ENCODE results near the gene PHF1.
"Not testable (repeated sequence)": the region's sequence is repeated elsewhere in the genome, so short reads cannot be mapped to it uniquely, and the experiment has no call there.

The PHF1 gene

GRCh38 chr6:33391922-33392594, 18.8 kb upstream of the PHF1 start:
- no peak for DNase-seq (ENCODE audit: low read depth, low spot score)

GRCh38 chr6:33392595-33392948, 18.2 kb upstream of the PHF1 start:
- no peak for DNase-seq (ENCODE audit: low read depth, low spot score)

GRCh38 chr6:33392979-33393378, 17.8 kb upstream of the PHF1 start:
- no peak for DNase-seq (ENCODE audit: low read depth, low spot score)

- DNase-seq (ENCODE audit: low read depth, low spot score): no peak
These were observed 13.3 kb upstream of the PHF1 start for GRCh38 chr6:33397541-33397940.

GRCh38 chr6:33398601-33399000, 12.2 kb upstream of the PHF1 start:
- DNase-seq (ENCODE audit: low read depth, low spot score): not testable (repeated sequence)

GRCh38 chr6:33399881-33400280, 10.9 kb upstream of the PHF1 start:
- DNase-seq (ENCODE audit: low read depth, low spot score): not testable (repeated sequence)

GRCh38 chr6:33404884-33405283, 5.9 kb upstream of the PHF1 start:
- DNase-seq (ENCODE audit: low read depth, low spot score): no peak

- DNase-seq (ENCODE audit: low read depth, low spot score): no peak
These were observed 5.4 kb upstream of the PHF1 start for GRCh38 chr6:33405386-33405940.

- DNase-seq (ENCODE audit: low read depth, low spot score): no peak
These were observed 4.7 kb upstream of the PHF1 start for GRCh38 chr6:33406126-33406525.

GRCh38 chr6:33407132-33407718, 3.6 kb upstream of the PHF1 start:
- DNase-seq (ENCODE audit: low read depth, low spot score): no peak

GRCh38 chr6:33410050-33410710, 634 bp upstream of the PHF1 start:
- no peak for DNase-seq (ENCODE audit: low read depth, low spot score)

GRCh38 chr6:33411632-33412005, 805 bp downstream of the PHF1 start:
- DNase-seq (ENCODE audit: low read depth, low spot score): no peak

- no peak for DNase-seq (ENCODE audit: low read depth, low spot score)
These were observed 1.6 kb downstream of the PHF1 start for GRCh38 chr6:33412140-33413009.

GRCh38 chr6:33413241-33414120, 2.7 kb downstream of the PHF1 start:
- no peak for DNase-seq (ENCODE audit: low read depth, low spot score)

- DNase-seq (ENCODE audit: low read depth, low spot score): no peak
These were observed 3.9 kb downstream of the PHF1 start for GRCh38 chr6:33414592-33415271.

- DNase-seq (ENCODE audit: low read depth, low spot score): no peak
These were observed 5.0 kb downstream of the PHF1 start for GRCh38 chr6:33415831-33416230.

- no peak for DNase-seq (ENCODE audit: low read depth, low spot score)
These were observed 5.7 kb downstream of the PHF1 start for GRCh38 chr6:33416386-33417127.

- DNase-seq (ENCODE audit: low read depth, low spot score): no peak
These were observed 6.5 kb downstream of the PHF1 start for GRCh38 chr6:33417128-33417902.
